Naive thymus-derived CD4-positive, alpha-beta T cell (primary cell): ENCODE results near the gene WDR48. TPM values are rescaled to one million over a fixed set of nuclear protein-coding genes. Genes with fewer than 3 reads are reported as not detected.
A peak's percentile ranks its signal among the peaks of the same experiment; 100 is the strongest.

Source experiments
- ATAC-seq: fragments of 150-1000 bp; cut with Tn5 transposase; 2 replicates; pipeline ENCODE4 v1.10.0; 2021; ENCODE audit warnings: mild to moderate bottlenecking, moderate library complexity
- CTCF ChIA-PET: fragments of 350-600 bp; sonication (Branson Sonifier 250); formaldehyde crosslinking; loops from one replicate; lab custom pipeline; 2021; ENCODE audit warnings: antibody characterized with exemption; lab: Charles Lee
- POLR2A ChIA-PET: fragments of 350-600 bp; sonication (Branson Sonifier 250); formaldehyde crosslinking; loops from one replicate; lab custom pipeline; 2021; ENCODE audit warnings: antibody characterized with exemption, inconsistent platforms; lab: Charles Lee
- DNase-seq, 9 donors: peaks; one replicate each; pipeline versions ENCODE4 v3.0.0 to v3.0.0-alpha.2; 2020 to 2022; ENCODE audit warnings: mixed read lengths in 1 of 9
- H3K27ac ChIP-seq: one replicate; pipeline ENCODE4 v1.7.0; 2013; ENCODE audit warnings: mild to moderate bottlenecking, low read depth, low read length, moderate library complexity
- H3K27me3 ChIP-seq, 2 donors: one replicate each; pipeline ENCODE4 v1.7.0; 2013; ENCODE audit warnings: low read length in 2 of 2, mild to moderate bottlenecking in 2 of 2, moderate library complexity in 2 of 2; ENCODE audit not compliant: control insufficient read depth in 2 of 2, insufficient read depth in 2 of 2
- H3K36me3 ChIP-seq, 3 experiments: 1 replicate in 2 of 3; 2 replicates in 1 of 3; pipeline ENCODE4 v1.7.0; 2013; ENCODE audit warnings: low read length in 3 of 3, mild to moderate bottlenecking in 3 of 3, moderate library complexity in 1 of 3; ENCODE audit not compliant: insufficient read depth in 3 of 3, control insufficient read depth in 2 of 3
- H3K4me1 ChIP-seq, 2 donors: one replicate each; pipeline ENCODE4 v1.7.0; 2013; ENCODE audit warnings: low read length in 2 of 2, mild to moderate bottlenecking in 2 of 2, moderate library complexity in 1 of 2; ENCODE audit not compliant: control insufficient read depth in 2 of 2, insufficient read depth in 2 of 2
- H3K4me3 ChIP-seq: 2 replicates; pipeline ENCODE4 v1.7.0; 2013; ENCODE audit warnings: mild to moderate bottlenecking, low read length
- H3K9me3 ChIP-seq, 3 experiments: 1 replicate in 2 of 3; 2 replicates in 1 of 3; pipeline ENCODE4 v1.7.0; 2013; ENCODE audit warnings: low read length in 3 of 3; ENCODE audit not compliant: control insufficient read depth in 2 of 3
- H3K27ac Mint-ChIP-seq, 9 donors: one replicate each; pipeline ENCODE4 v1.8.0; 2020 to 2022; ENCODE audit warnings: mixed read lengths in 9 of 9, mild to moderate bottlenecking in 8 of 9, moderate library complexity in 5 of 9, inconsistent platforms in 2 of 9
- H3K27me3 Mint-ChIP-seq, 5 donors: one replicate each; pipeline ENCODE4 v1.8.0; 2021 to 2022; ENCODE audit warnings: mixed read lengths in 5 of 5, mild to moderate bottlenecking in 1 of 5
- H3K36me3 Mint-ChIP-seq, 5 donors: one replicate each; pipeline ENCODE4 v1.8.0; 2020 to 2022; ENCODE audit warnings: mixed read lengths in 5 of 5, mild to moderate bottlenecking in 3 of 5, inconsistent platforms in 1 of 5
- H3K4me1 Mint-ChIP-seq, 7 donors: one replicate each; pipeline ENCODE4 v1.8.0; 2020 to 2022; ENCODE audit warnings: mixed read lengths in 7 of 7, mild to moderate bottlenecking in 3 of 7, inconsistent platforms in 1 of 7
- H3K4me3 Mint-ChIP-seq, 10 donors: one replicate each; pipeline ENCODE4 v1.8.0; 2020 to 2022; ENCODE audit warnings: mild to moderate bottlenecking in 10 of 10, mixed read lengths in 10 of 10, moderate library complexity in 6 of 10, inconsistent platforms in 2 of 10
- H3K9me3 Mint-ChIP-seq, 11 donors: one replicate each; pipeline ENCODE4 v1.8.0; 2020 to 2022; ENCODE audit warnings: mixed read lengths in 11 of 11, mild to moderate bottlenecking in 4 of 11, inconsistent platforms in 1 of 11, moderate library complexity in 1 of 11
- intact Hi-C, 2 donors: fragments of 100-400 bp; cut with micrococcal nuclease; formaldehyde crosslinking; loops; one replicate each; pipeline ENCODE4 v1.15.1; 2023
- polyA plus RNA-seq, 2 donors: library from polyadenylated mRNA; unstranded; fragments of 300-500 nt; fragmentation: Illumina TruSeq; gene quantifications; one replicate each; pipeline ENCODE4 v1.2.3, GENCODE V29; 2021
- total RNA-seq, 6 experiments: library from RNA in 5 of 6; stranded (reverse) in 5 of 6; gene quantifications; 1 replicate in 5 of 6; 2 replicates in 1 of 6; pipeline ENCODE4 v1.2.3 and lab custom pipeline; 2021 to 2026

WDR48 gene
- total and polyA plus RNA-seq, 7 experiments from 2014 or later = 37.5 to 97.7 (median 61.7) TPM

GRCh38 chr3:39130026-39130425 is 78.2 kb downstream of the WDR48 start:
- intact Hi-C loops = no loop called here
- Mint-ChIP-seq H3K4me1 (peaks cover 18 to 44% (median 24%) of the 10 kb centered on the region in 7 donors), H3K4me3 (no peak overlapping the region), H3K36me3 (peaks cover 0 to 3% (median 0%) of the 10 kb centered on the region in 5 donors), H3K27ac (peak overlapping the region in 1 of 9 donors; percentile 2), H3K9me3 (no peaks in the 10 kb centered on the region), H3K27me3 (no peaks in the 10 kb centered on the region)
- H3K36me3 ChIP-seq = no peaks in the 10 kb centered on the region
- no peaks in the 10 kb centered on the region for H3K9me3 ChIP-seq
- no peak for ATAC-seq
- ChIA-PET CTCF (interaction anchor here (0.7 to 2.2 kb wide), 5 partner anchors 12 to 162 kb away, joined by 3 to 8 read pairs (median 5); no protein-coding TSS in a partner anchor), POLR2A (no interaction called here)
- no peak overlapping the region for H3K4me3 ChIP-seq
- no peak overlapping the region for H3K27ac ChIP-seq
- H3K27me3 ChIP-seq = no peaks in the 10 kb centered on the region
- peaks cover 12 to 14% of the 10 kb centered on the region in 2 donors for H3K4me1 ChIP-seq
- DNase-seq = no peak

DNA sequence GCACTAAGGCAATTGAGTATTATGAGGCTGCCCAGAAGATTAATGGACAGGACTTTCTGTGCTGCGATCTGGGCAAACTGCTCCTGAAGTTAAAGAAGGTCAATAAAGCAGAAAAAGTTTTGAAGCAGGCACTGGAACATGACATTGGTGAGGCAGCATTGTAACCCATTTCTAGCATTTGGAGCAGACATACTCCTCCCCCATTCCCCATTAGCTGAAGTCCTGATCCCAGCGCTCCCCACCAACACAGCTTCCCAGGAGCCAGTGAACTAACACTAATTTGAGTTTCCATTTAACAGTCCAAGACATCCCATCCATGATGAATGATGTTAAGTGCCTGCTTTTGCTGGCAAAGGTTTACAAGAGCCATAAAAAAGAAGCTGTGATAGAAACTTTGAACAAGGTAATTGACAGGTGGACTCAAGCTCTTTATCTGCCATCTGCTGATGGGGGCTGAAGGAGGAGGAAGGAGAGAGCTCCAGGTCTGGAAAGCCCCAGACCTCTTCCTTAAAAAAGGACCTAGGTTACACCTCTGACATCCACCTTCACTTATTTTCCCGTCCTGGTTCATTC is 79.0 kb downstream of the WDR48 start:
- intact Hi-C loops = no loop called here
- no peak overlapping the region for H3K4me3 Mint-ChIP-seq
- H3K27me3 Mint-ChIP-seq = no peaks in the 10 kb centered on the region
- DNase-seq (no peak), ATAC-seq (no peak)
- Histone ChIP-seq H3K4me1 (peaks cover 12 to 14% of the 10 kb centered on the region in 2 donors), H3K4me3 (no peak overlapping the region), H3K27ac (no peak overlapping the region), H3K27me3 (no peaks in the 10 kb centered on the region), H3K9me3 (no peaks in the 10 kb centered on the region), H3K36me3 (no peaks in the 10 kb centered on the region)
- H3K4me1 Mint-ChIP-seq = peaks cover 18 to 44% (median 24%) of the 10 kb centered on the region in 7 donors
- CTCF ChIA-PET = interaction anchor here (0.6 to 2.2 kb wide), 5 partner anchors 11 to 161 kb away, joined by 3 to 8 read pairs (median 4); no protein-coding TSS in a partner anchor
- H3K36me3 Mint-ChIP-seq = peaks cover 0 to 3% (median 0%) of the 10 kb centered on the region in 5 donors
- POLR2A ChIA-PET = interaction anchor here (0.5 kb wide), 1 partner anchor 15 kb away, joined by 3 read pairs; no protein-coding TSS in a partner anchor
- no peaks in the 10 kb centered on the region for H3K9me3 Mint-ChIP-seq
- peak overlapping the region in 2 of 9 donors; percentile 29 to 39 for H3K27ac Mint-ChIP-seq

- DNase-seq (no peak), ATAC-seq (no peak)
- H3K4me1 Mint-ChIP-seq = peaks cover 9 to 33% (median 12%) of the 10 kb centered on the region in 7 donors
- peaks cover 0 to 3% (median 0%) of the 10 kb centered on the region in 5 donors for H3K36me3 Mint-ChIP-seq
- intact Hi-C loops = no loop called here
- H3K4me1 ChIP-seq = peaks cover 10 to 11% of the 10 kb centered on the region in 2 donors
- H3K27ac Mint-ChIP-seq = peak overlapping the region in 3 of 9 donors; percentile 34 to 71 (median 71)
- no peak overlapping the region for H3K27ac ChIP-seq
- POLR2A ChIA-PET = no interaction called here
- no peak overlapping the region for H3K4me3 ChIP-seq
- no peaks in the 10 kb centered on the region for H3K27me3 Mint-ChIP-seq
- no peaks in the 10 kb centered on the region for H3K27me3 ChIP-seq
- H3K36me3 ChIP-seq = no peaks in the 10 kb centered on the region
- no peaks in the 10 kb centered on the region for H3K9me3 Mint-ChIP-seq
- CTCF ChIA-PET = interaction anchor here (1.1 kb wide), 1 partner anchor 160 kb away, joined by 4 read pairs; no protein-coding TSS in a partner anchor
- H3K4me3 Mint-ChIP-seq = peak overlapping the region in 1 of 10 donors; percentile 11
- no peaks in the 10 kb centered on the region for H3K9me3 ChIP-seq
These were observed 80.6 kb downstream of the WDR48 start for GRCh38 chr3:39132096-39133092.

GRCh38 chr3:39133093-39133490 is 81.3 kb downstream of the WDR48 start:
- Histone ChIP-seq H3K4me1 (peaks cover 4 to 5% of the 10 kb centered on the region in 2 donors), H3K27me3 (no peaks in the 10 kb centered on the region), H3K36me3 (no peaks in the 10 kb centered on the region), H3K4me3 (no peak overlapping the region), H3K27ac (no peak overlapping the region), H3K9me3 (no peaks in the 10 kb centered on the region)
- intact Hi-C loops = no loop called here
- H3K4me3 Mint-ChIP-seq = no peak overlapping the region
- no peak for ATAC-seq
- ChIA-PET POLR2A (no interaction called here), CTCF (no interaction called here)
- H3K4me1 Mint-ChIP-seq = peaks cover 2 to 26% (median 8%) of the 10 kb centered on the region in 7 donors
- peaks cover 0 to 8% (median 4%) of the 10 kb centered on the region in 5 donors for H3K36me3 Mint-ChIP-seq
- H3K9me3 Mint-ChIP-seq = no peaks in the 10 kb centered on the region
- H3K27me3 Mint-ChIP-seq = no peaks in the 10 kb centered on the region
- H3K27ac Mint-ChIP-seq = peak overlapping the region in 2 of 9 donors; percentile 34 to 71
- no peak for DNase-seq

DNA sequence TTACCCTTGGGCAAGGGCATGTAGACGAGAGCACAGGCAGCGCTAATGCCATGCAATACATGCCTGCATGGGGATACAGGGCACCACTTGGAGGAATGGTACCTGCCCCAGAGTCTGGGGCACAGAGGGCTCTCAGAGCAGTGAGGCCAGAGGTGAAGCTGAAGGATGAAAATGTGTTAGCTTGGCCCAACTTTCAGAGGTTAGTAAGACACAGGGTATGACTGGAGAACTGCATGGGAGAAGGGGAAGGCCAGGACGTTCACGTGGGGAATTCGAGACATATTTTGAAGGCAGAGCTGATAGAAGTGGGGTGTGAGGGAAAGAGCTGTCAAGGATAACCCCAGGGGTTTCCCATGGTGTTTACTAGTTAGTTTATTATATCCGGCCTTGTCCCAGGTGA is 82.0 kb downstream of the WDR48 start:
- ChIA-PET CTCF (no interaction called here), POLR2A (interaction anchor here (0.7 kb wide), 1 partner anchor 1984 kb away, joined by 3 read pairs; no protein-coding TSS in a partner anchor)
- Histone ChIP-seq H3K4me1 (no peaks in the 10 kb centered on the region), H3K27me3 (no peaks in the 10 kb centered on the region), H3K36me3 (no peaks in the 10 kb centered on the region), H3K4me3 (no peak overlapping the region), H3K27ac (no peak overlapping the region), H3K9me3 (no peaks in the 10 kb centered on the region)
- Mint-ChIP-seq H3K27me3 (no peaks in the 10 kb centered on the region), H3K4me3 (no peak overlapping the region), H3K9me3 (no peaks in the 10 kb centered on the region), H3K36me3 (peaks cover 0 to 8% (median 4%) of the 10 kb centered on the region in 5 donors), H3K27ac (peak overlapping the region in 2 of 9 donors; percentile 41 to 64), H3K4me1 (peaks cover 0 to 24% (median 3%) of the 10 kb centered on the region in 7 donors)
- intact Hi-C loops = no loop called here
- DNase-seq = no peak
- no peak for ATAC-seq

DNA sequence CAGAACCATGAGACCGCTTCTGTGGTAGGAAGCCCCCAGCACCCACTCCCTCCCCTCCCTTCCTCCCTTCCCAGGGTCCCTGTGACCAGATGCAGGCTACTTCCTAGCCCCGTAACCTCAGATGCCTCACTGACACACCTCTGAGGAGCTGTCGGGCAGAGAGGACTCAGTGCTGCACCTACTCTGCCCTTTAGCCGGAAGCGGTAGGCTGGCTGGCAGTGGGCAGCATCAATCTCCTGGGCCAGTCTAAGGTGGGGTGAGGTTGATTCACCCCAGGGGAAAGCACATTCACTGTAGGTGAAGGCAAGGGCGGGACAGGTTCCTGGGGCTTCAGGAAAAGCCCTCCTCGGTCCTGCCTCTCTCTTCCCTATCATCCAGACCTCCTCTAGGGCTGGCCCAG is 82.5 kb downstream of the WDR48 start:
- H3K27ac ChIP-seq = no peak overlapping the region
- no peaks in the 10 kb centered on the region for H3K36me3 ChIP-seq
- Mint-ChIP-seq H3K27ac (peak overlapping the region in 1 of 9 donors; percentile 41), H3K27me3 (no peaks in the 10 kb centered on the region), H3K4me1 (peaks cover 0 to 26% (median 3%) of the 10 kb centered on the region in 7 donors), H3K9me3 (no peaks in the 10 kb centered on the region), H3K4me3 (no peak overlapping the region), H3K36me3 (peaks cover 0 to 8% (median 4%) of the 10 kb centered on the region in 5 donors)
- no peak for ATAC-seq
- CTCF ChIA-PET = no interaction called here
- no peaks in the 10 kb centered on the region for H3K9me3 ChIP-seq
- no peaks in the 10 kb centered on the region for H3K27me3 ChIP-seq
- intact Hi-C loops = no loop called here
- POLR2A ChIA-PET = interaction anchor here (0.7 kb wide), 1 partner anchor 1983 kb away, joined by 3 read pairs; no protein-coding TSS in a partner anchor
- H3K4me1 ChIP-seq = no peaks in the 10 kb centered on the region
- DNase-seq = no peak
- no peak overlapping the region for H3K4me3 ChIP-seq
